GM21447 (cell line): ENCODE results near the gene RBBP9.
A peak's percentile ranks its signal among the peaks of the same experiment; 100 is the strongest.
"Not testable (repeated sequence)": the region's sequence is repeated elsewhere in the genome, so short reads cannot be mapped to it uniquely, and the experiment has no call there.

Experiments
- ATAC-seq: cut with Tn5 transposase; IDR thresholded peaks from one replicate; pipeline ENCODE4 v1.9.1; 2021; ENCODE audit not compliant: unreplicated experiment

Gene RBBP9

GRCh38 chr20:18496740-18497592, at the start of gene RBBP9:
Gene RBBP9 (minus strand): TSS chr20:18497225. CDS start chr20:18497167, 58 bp downstream.
- ATAC-seq = peak; percentile 99

GRCh38 chr20:18545566-18545965, 48.5 kb upstream of the RBBP9 start:
- no peak for ATAC-seq

GRCh38 chr20:18543932-18544331, 46.9 kb upstream of the RBBP9 start:
- ATAC-seq = no peak

GRCh38 chr20:18543216-18543615, 46.2 kb upstream of the RBBP9 start:
- no peak for ATAC-seq

GRCh38 chr20:18541741-18542140, 44.7 kb upstream of the RBBP9 start:
- ATAC-seq = no peak

GRCh38 chr20:18537651-18538050, 40.6 kb upstream of the RBBP9 start:
- no peak for ATAC-seq

GRCh38 chr20:18533978-18534644, 37.1 kb upstream of the RBBP9 start:
- no peak for ATAC-seq

GRCh38 chr20:18533491-18533890, 36.5 kb upstream of the RBBP9 start:
- ATAC-seq = no peak

- no peak for ATAC-seq
These were observed 35.6 kb upstream of the RBBP9 start for GRCh38 chr20:18532626-18533025.

- ATAC-seq = no peak
These were observed 32.0 kb upstream of the RBBP9 start for GRCh38 chr20:18529041-18529440.

GRCh38 chr20:18527836-18528235, 30.8 kb upstream of the RBBP9 start:
- ATAC-seq = no peak

GRCh38 chr20:18527339-18527738, 30.3 kb upstream of the RBBP9 start:
- ATAC-seq = no peak

GRCh38 chr20:18526761-18527160, 29.7 kb upstream of the RBBP9 start:
- not testable (repeated sequence) for ATAC-seq

- ATAC-seq = no peak
These were observed 27.6 kb upstream of the RBBP9 start for GRCh38 chr20:18524646-18525045.

- no peak for ATAC-seq
These were observed 26.0 kb upstream of the RBBP9 start for GRCh38 chr20:18523066-18523465.

- ATAC-seq = not testable (repeated sequence)
These were observed 25.0 kb upstream of the RBBP9 start for GRCh38 chr20:18522066-18522465.

- ATAC-seq = no peak
These were observed 18.9 kb upstream of the RBBP9 start for GRCh38 chr20:18515973-18516372.

GRCh38 chr20:18514127-18514526, 17.1 kb upstream of the RBBP9 start:
- ATAC-seq = no peak

GRCh38 chr20:18513208-18513607, 16.2 kb upstream of the RBBP9 start:
- ATAC-seq = no peak

GRCh38 chr20:18511571-18511970, 14.5 kb upstream of the RBBP9 start:
- no peak for ATAC-seq

- peak; percentile 94 for ATAC-seq
These were observed 10.5 kb upstream of the RBBP9 start, which contains the start of gene SEC23B for GRCh38 chr20:18507218-18508191. Gene SEC23B (plus strand): TSS chr20:18507940. CDS start chr20:18510836, 2,896 bp downstream.
